Stimulated activated memory B cell treated with anti-CD40 and anti-IgM and Interleukin-4, amounts not matched to agents 10 μg/mL and 1 μg/mL and 100 μg/mL, for 72 hours (primary cell): ENCODE measurements around the gene LKAAEAR1.
A peak's percentile ranks its signal among the peaks of the same experiment; 100 is the strongest.

Experiments
- ATAC-seq: fragments of 150-1000 bp; cut with Tn5 transposase; 2 replicates; pipeline ENCODE4 v1.10.0; 2021
- H3K27ac Mint-ChIP-seq: one replicate; pipeline ENCODE4 v1.8.0; 2022; ENCODE audit warnings: mild to moderate bottlenecking, mixed read lengths
- H3K27me3 Mint-ChIP-seq: one replicate; pipeline ENCODE4 v1.8.0; 2022; ENCODE audit warnings: mixed read lengths
- H3K36me3 Mint-ChIP-seq: one replicate; pipeline ENCODE4 v1.8.0; 2022; ENCODE audit warnings: mixed read lengths
- H3K4me1 Mint-ChIP-seq: one replicate; pipeline ENCODE4 v1.8.0; 2022; ENCODE audit warnings: mixed read lengths
- H3K4me3 Mint-ChIP-seq: one replicate; pipeline ENCODE4 v1.8.0; 2022; ENCODE audit warnings: mild to moderate bottlenecking, moderate library complexity, mixed read lengths
- H3K9me3 Mint-ChIP-seq: one replicate; pipeline ENCODE4 v1.8.0; 2022; ENCODE audit warnings: mixed read lengths

LKAAEAR1 gene

DNA sequence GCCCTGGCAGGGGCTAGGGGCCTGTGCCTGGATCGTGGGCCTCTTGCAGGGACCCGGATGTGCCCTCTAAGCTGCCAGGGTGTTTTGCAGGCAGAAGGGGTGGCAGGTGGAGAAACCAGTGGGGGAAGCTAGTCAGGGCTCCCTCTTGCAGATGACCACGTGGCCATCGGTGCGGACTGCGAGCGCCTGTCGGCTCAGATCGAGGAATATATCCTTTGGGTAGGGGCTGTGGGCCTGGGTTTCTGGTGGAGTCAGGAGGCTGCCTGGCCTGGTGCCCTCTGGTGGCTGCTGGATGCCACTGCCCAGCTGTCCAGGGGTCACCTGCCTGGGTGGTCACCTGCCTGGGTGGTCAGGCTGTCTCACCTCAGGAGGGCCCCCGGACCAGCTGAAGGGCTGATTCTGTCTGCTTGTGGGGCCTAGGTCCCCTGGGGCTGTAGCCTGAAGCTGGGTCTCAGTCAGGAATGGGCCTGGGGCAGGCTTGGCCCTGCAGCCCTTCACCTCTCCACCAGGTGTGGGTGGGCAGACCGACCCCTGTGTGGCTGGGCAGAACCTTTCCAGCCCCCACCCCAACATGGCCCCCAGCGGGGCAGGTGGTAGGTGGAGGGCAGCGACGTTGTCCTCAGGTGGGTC, 14.5 kb downstream of the LKAAEAR1 start:
- H3K4me1 Mint-ChIP-seq = peaks cover 68% of the 10 kb centered on the region
- no peaks in the 10 kb centered on the region for H3K27me3 Mint-ChIP-seq
- ATAC-seq = no peak
- H3K27ac Mint-ChIP-seq = no peak overlapping the region
- no peaks in the 10 kb centered on the region for H3K9me3 Mint-ChIP-seq
- no peak overlapping the region for H3K4me3 Mint-ChIP-seq
- peaks cover 23% of the 10 kb centered on the region for H3K36me3 Mint-ChIP-seq

DNA sequence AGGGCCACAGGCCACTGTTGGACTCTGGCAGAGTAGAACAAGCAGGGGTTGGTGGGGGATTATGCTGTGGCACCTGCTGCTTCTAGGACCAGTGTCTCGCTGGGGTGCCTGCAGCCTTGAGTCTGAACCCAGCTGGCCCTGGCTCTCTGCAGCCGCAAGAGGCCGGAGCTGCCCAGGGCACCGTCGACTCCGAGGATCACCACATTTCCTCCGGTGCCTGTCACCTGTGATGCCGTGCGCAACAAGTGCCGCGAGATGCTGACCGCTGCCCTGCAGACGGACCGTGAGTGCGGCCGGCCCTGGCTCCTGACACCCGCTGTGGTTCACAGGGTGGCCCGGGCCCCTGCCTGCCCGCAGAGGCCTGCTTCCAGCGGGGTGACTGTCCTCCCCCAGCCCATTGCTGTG, 15.0 kb downstream of the LKAAEAR1 start:
- Mint-ChIP-seq H3K4me1 (peaks cover 68% of the 10 kb centered on the region), H3K27me3 (no peaks in the 10 kb centered on the region), H3K4me3 (no peak overlapping the region), H3K9me3 (no peaks in the 10 kb centered on the region), H3K36me3 (peaks cover 18% of the 10 kb centered on the region), H3K27ac (no peak overlapping the region)
- ATAC-seq = no peak

DNA sequence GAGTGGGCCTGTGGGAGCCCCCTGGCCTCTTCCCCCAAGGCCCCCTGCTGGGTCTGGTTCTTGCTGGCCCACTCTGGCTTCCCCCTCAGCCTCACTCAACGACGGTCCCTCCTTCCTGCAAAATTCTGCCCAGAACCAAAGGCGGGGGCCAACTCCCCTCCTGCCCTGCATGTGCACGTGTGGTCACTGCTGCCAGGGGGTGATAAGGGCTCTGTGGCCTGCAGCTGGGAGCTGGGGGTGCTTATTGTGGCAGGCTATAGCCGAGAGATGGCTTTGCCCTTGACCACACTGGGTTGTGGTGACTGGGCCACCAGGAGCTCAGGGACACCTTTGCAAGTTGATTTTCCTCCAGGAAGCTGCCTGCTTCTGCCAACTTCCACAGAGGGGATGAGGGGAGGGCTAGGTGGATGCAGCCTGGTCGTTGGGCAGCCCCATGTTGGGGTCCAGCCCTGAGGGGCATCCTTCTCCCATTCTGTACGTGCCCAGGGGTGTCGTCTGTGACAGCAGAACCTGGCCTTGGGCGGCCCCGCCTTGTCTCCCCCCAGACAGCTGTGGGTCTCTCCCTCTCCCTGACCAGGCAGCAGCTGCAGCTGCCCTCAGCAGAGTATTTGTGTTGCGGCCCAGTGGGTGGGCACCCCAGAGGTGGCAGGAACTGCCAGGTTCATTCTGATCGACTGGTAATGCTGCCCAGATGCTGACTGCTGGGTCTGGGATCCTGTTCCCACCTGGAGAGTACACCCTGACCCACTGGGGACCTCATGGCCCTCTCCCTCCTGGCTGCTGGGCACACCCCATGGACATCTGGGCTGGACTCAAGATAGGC, 15.6 kb downstream of the LKAAEAR1 start:
- Mint-ChIP-seq H3K27ac (no peak overlapping the region), H3K27me3 (no peaks in the 10 kb centered on the region), H3K36me3 (peaks cover 13% of the 10 kb centered on the region), H3K4me1 (peaks cover 70% of the 10 kb centered on the region), H3K9me3 (no peaks in the 10 kb centered on the region), H3K4me3 (no peak overlapping the region)
- ATAC-seq = no peak

DNA sequence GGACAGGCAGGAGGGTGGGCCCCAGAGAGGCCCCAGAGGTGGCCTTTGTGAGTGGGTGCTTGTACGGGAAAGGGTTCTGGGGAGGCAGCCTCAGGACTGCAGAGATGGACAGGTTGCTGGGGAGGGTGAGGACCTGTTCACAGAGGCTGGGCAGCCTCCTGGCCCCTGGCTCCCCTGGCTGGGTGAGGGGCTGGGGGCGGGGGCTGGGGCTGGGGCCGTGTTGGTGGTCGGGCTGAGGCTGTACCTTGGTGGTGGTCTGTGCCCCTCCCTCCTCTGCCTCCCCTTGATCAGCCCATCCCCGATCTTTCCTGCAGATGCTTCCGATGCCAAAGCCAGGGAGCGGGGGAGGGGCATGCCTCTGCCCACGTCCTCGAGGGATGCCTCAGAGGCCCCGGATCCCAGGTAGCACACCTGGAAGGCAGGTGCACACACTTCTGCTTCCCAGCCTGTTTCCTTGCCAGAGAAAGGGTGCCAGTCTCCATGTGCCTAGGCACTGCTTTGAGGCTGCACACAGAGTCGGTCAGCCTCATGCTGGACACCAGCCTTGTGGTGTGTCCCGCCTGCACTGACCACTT, 16.4 kb downstream of the LKAAEAR1 start:
- Mint-ChIP-seq H3K9me3 (no peaks in the 10 kb centered on the region), H3K4me1 (peaks cover 72% of the 10 kb centered on the region), H3K27ac (no peak overlapping the region), H3K27me3 (no peaks in the 10 kb centered on the region), H3K36me3 (peaks cover 7% of the 10 kb centered on the region), H3K4me3 (no peak overlapping the region)
- ATAC-seq = no peak

DNA sequence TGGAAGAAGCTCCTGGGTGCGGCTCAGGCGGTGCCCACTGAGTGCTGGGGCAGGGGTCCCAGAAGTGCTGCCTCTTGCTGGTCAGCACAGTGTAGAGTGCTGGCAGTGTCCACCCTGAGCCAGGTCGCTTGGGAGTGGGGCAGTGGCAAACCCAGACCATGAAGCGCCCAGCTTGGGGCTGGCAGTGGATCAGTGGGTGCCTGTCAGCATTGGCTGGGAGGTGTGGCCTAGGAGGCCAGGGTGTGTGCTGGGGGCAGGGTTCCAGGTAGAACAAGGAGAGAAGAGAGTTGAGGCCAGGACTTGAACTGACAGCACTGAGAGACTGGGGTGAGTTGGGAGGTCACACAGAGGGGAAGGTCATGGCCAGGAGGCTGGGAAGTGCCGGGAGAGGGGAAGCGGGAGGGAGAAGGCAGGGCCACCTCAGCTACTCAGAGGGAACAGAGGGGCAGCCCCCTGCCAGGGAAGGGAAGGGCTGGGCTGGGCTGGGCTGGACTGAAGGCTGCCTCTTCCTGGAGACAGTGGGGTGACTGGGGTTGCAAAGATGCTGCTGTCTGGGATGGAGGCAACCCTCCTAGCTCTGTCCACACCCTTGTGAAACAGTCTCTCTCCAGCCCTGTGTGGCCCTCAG, 17.1 kb downstream of the LKAAEAR1 start:
- peaks cover 66% of the 10 kb centered on the region for H3K4me1 Mint-ChIP-seq
- no peaks in the 10 kb centered on the region for H3K27me3 Mint-ChIP-seq
- peaks cover 1% of the 10 kb centered on the region for H3K36me3 Mint-ChIP-seq
- ATAC-seq = no peak
- H3K9me3 Mint-ChIP-seq = no peaks in the 10 kb centered on the region
- no peak overlapping the region for H3K4me3 Mint-ChIP-seq
- peak overlapping the region; percentile 86 for H3K27ac Mint-ChIP-seq

DNA sequence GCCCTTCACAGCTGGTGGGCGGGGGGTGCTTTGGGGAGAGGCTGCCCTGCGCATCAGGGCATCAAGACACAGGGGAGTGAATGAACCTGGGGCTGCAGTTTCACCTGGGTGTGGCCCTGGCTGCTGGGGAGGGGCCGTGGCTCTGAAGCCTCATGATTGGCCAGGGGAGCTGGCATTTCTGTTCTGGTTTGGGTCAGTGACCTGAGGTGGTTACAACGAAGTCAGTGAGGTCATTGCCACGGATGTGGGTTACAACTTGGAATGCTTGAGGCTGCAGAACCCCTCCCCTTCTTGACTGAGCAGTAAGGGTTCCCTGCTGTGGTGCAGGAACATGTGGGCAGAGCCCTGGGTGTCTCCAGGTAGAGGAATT, 18.2 kb downstream of the LKAAEAR1 start:
- peaks cover 54% of the 10 kb centered on the region for H3K4me1 Mint-ChIP-seq
- no peaks in the 10 kb centered on the region for H3K36me3 Mint-ChIP-seq
- peak; percentile 75 for ATAC-seq
- H3K9me3 Mint-ChIP-seq = no peaks in the 10 kb centered on the region
- peak overlapping the region; percentile 86 for H3K27ac Mint-ChIP-seq
- no peaks in the 10 kb centered on the region for H3K27me3 Mint-ChIP-seq
- H3K4me3 Mint-ChIP-seq = peak overlapping the region; percentile 27

DNA sequence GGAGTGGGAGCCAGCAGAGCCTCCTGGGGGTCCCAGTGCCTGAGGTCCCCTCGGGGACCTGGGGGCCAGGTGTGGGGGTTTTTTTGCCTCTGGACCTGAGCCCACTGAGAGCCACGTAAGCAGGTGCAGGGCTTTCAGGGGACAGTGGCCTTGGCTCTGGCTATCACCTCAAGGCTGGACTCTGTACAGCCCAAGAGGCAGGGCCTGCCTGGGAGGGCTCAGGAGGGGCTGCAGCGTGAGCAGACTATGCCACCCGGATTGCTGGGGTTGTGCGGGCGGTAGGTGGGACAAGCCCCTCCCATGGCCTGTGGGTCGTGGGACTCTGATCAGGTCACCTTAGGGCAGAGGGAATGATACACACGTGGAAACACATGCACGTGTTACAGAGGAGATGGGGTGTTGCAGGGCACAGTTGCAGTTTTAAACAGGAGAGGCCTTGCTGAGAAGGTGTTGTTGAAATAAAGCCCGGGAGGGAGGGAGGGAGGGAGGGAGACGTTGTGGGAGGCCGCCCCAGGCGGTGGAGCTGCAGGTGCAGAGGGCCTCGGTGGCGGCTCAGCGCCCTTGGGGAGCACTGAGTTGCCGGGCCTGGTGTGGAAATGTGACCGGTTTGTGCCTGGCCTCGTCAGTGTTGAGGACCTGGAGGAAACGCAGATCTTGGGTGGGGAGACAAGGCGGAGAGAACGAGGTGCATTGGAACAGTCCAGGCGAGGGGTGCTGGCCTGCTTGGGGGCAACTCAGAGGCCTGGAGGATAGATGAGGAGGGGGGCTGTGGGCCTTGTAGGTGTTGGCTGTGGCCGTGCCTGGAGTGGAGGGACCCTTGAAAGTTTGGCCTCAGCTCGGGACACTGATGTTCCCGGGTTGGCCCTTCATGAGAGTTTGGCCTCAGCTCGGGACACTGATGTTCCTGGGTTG, 18.9 kb downstream of the LKAAEAR1 start:
- no peaks in the 10 kb centered on the region for H3K36me3 Mint-ChIP-seq
- peaks cover 49% of the 10 kb centered on the region for H3K4me1 Mint-ChIP-seq
- ATAC-seq = no peak
- no peaks in the 10 kb centered on the region for H3K27me3 Mint-ChIP-seq
- H3K4me3 Mint-ChIP-seq = peak overlapping the region; percentile 52
- H3K9me3 Mint-ChIP-seq = no peaks in the 10 kb centered on the region
- H3K27ac Mint-ChIP-seq = peak overlapping the region; percentile 86

DNA sequence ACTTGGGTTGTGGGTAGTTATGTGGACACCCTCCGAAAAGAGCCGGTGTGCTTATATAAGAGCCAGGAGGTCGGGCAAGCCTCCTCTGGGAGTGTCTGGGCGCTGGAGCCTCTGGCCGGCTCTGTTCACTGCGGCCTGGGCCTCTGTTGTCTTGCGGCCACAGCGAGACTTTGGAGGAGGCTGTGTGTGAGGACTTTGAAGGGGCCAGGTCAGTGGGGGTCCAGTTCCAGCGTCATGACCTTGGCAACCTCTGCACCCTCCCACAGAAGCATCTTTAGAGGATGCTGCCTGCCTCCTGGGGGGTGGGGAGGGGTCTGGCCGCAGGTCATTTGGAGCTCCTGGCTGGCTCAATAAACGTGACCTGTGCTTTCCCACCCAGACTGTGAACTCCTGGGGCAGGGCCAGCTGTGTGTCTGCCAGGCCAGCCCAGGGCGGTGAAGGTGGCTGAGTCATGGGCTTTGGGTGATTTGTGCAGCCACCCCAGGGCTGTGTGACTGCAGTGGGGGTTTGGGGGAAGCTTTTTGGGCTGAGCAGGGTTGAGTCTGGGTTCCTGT, 20.0 kb downstream of the LKAAEAR1 start:
- no peaks in the 10 kb centered on the region for H3K9me3 Mint-ChIP-seq
- no peak for ATAC-seq
- H3K4me3 Mint-ChIP-seq = peak overlapping the region; percentile 93
- no peaks in the 10 kb centered on the region for H3K36me3 Mint-ChIP-seq
- H3K27me3 Mint-ChIP-seq = no peaks in the 10 kb centered on the region
- peaks cover 49% of the 10 kb centered on the region for H3K4me1 Mint-ChIP-seq
- H3K27ac Mint-ChIP-seq = peak overlapping the region; percentile 86

DNA sequence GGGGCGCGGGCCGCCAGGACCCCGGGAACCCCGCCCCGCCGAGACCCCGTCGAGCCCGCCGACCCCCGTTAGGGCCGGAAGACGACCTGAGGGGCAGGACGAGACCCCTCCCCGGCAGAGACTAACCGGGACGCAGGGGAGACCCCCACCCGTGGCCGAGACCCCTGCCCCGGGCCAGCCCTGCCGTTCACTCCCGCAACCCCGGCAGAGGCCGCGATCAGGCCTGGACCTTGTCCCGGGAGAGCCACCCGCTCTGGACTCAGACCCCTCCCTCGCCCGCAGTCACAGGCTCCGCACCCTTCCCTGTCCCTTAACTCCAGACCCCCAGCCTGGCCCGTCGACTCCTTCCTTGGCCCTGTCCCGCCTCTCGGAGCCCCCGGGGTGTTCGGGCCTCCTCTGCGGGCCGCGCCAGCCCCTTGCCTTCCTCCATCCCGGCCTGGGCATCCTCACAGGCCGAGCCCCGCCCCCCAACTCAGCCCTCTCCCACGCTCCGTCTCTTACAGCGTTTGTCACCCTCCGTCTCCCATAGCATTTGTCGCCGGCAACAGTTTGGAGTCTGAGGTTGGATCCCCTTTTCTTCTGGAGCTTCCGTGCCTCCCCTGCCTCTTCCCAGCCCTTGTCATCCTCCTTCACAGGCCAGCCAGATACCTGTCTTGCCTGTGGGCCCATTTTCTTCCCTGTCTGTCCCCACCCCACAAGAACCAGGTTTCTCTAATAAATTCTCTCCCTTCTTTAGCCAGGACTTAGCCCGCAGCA, 20.6 kb downstream of the LKAAEAR1 start:
- Mint-ChIP-seq H3K9me3 (no peaks in the 10 kb centered on the region), H3K4me3 (peak overlapping the region; percentile 93), H3K4me1 (peaks cover 50% of the 10 kb centered on the region), H3K27ac (peak overlapping the region; percentile 86), H3K27me3 (no peaks in the 10 kb centered on the region), H3K36me3 (no peaks in the 10 kb centered on the region)
- ATAC-seq = peak; percentile 1

DNA sequence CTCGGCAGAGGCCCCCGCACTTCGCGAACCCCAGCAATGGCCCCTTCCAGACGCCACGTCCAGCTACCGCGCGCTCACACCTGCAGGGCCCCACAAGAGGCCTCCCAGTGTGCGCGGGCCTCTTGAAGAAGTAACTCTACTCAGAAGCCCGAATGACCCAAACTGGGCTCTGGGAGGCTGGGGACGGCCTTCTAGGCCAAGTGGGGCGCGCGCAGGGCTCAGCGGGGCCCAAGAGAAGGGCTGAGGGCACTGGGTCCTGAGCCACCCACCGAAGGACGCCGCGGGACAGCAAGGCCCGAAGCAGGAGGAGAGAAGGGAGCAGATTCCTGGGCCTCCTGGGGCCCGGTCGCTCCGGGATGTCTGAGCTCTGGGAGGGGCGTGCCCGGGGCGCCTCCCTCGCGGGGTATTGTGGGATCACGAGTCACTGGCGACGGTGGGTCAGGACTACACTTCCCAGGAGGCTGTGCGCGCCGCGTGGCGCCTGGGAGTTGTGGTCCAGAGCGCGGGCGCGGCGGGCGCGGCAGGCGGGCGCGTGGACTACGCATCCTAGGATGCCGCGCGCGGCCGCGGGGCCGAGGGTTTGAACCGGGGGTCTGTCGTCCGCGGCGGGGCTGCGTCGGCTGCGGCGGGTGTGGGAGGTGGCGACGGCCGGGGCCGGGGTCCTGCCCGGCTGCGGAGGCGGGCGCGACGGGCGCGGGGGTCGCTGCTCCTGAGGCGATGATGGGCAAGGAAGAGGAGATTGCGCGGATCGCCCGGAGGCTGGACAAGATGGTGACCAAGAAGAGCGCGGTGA, 21.4 kb downstream of the LKAAEAR1 start, which contains the start of gene TCEA2:
TSS of gene TCEA2 (plus strand) at position 603 of the 793 bp plus-strand sequence. CDS start at position 718, 115 bp downstream.
- Mint-ChIP-seq H3K27me3 (no peaks in the 10 kb centered on the region), H3K27ac (peak within 1 kb of the TSS; percentile 86), H3K4me3 (peak within 1 kb of the TSS; percentile 93), H3K9me3 (no peaks in the 10 kb centered on the region), H3K36me3 (no peaks in the 10 kb centered on the region), H3K4me1 (peaks cover 53% of the 10 kb centered on the region)
- ATAC-seq = peak; percentile 92

DNA sequence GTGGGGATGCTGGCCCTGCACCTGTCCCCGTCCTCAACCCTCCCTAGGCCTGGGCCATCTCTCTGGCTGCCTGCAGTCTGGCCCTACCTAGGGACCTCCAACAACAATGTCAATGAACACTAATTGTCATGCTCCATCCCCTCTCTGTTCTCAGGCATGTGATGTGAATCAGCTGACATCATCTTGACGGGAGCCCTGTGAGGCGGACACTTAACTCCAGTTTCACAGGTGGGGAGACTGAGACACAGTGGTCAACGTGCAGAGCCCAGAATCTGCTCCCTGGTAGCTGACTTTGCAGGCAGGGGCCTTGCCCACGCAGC, 22.0 kb downstream of the LKAAEAR1 start:
- peak overlapping the region; percentile 93 for H3K4me3 Mint-ChIP-seq
- no peaks in the 10 kb centered on the region for H3K27me3 Mint-ChIP-seq
- no peaks in the 10 kb centered on the region for H3K9me3 Mint-ChIP-seq
- H3K36me3 Mint-ChIP-seq = no peaks in the 10 kb centered on the region
- peaks cover 53% of the 10 kb centered on the region for H3K4me1 Mint-ChIP-seq
- peak overlapping the region; percentile 86 for H3K27ac Mint-ChIP-seq
- ATAC-seq = no peak

DNA sequence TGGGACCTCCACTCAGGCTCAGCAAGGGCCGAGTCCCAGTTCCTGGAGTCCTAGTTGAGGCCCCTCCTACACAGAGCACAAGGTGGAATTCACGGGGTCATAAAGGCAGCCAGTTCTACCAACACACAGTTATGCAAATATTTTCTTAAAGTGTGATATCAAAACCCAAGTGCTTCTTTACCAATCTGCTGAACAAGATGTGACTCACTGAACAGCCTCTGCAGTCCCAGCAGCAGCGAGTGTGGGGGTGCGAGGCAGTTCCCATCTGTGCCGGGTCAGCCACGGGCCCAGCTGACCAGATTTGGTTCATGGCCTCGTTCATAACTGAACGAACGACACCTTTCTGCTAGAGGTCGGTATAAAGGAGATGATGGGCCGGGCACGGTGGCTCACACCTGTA, 25.7 kb downstream of the LKAAEAR1 start:
- Mint-ChIP-seq H3K27me3 (peaks cover 28% of the 10 kb centered on the region), H3K4me3 (no peak overlapping the region), H3K9me3 (no peaks in the 10 kb centered on the region), H3K27ac (peak overlapping the region; percentile 27), H3K4me1 (peaks cover 30% of the 10 kb centered on the region), H3K36me3 (no peaks in the 10 kb centered on the region)
- no peak for ATAC-seq
